HEK293 (cell line): Measurements from ENCODE around the gene AGPAT4.

ENCODE experiments used
- FEZF1 ChIP-seq: fragments of 450-650 bp; formaldehyde crosslinking; IDR thresholded peaks from 2 replicates; pipeline ENCODE4 v1.5.1; 2016; ENCODE audit warnings: missing biosample characterization, missing genetic modification characterization
- TCF7L2 ChIP-seq: IDR thresholded peaks from 2 replicates; pipeline ENCODE4 v1.6.1; 2011; ENCODE audit warnings: low read depth, mild to moderate bottlenecking, inconsistent platforms, low read length, moderate library complexity, borderline replicate concordance
- TF ChIP-seq, protein P1 (sequence below): fragments of 450-650 bp; formaldehyde crosslinking; IDR thresholded peaks from 2 replicates; pipeline ENCODE4 v1.5.1; 2016; ENCODE audit warnings: missing biosample characterization, missing genetic modification characterization
- TF ChIP-seq, protein P2 (sequence below): fragments of 450-650 bp; formaldehyde crosslinking; IDR thresholded peaks from 2 replicates; pipeline ENCODE4 v1.5.1; 2016; ENCODE audit warnings: missing biosample characterization, missing genetic modification characterization
- TF ChIP-seq, protein P3 (sequence below): sonication (generic); formaldehyde crosslinking; IDR thresholded peaks from 2 replicates; pipeline ENCODE4 v1.8.1; 2022; ENCODE audit warnings: mild to moderate bottlenecking, moderate library complexity, missing genetic modification reagents

DNA sequence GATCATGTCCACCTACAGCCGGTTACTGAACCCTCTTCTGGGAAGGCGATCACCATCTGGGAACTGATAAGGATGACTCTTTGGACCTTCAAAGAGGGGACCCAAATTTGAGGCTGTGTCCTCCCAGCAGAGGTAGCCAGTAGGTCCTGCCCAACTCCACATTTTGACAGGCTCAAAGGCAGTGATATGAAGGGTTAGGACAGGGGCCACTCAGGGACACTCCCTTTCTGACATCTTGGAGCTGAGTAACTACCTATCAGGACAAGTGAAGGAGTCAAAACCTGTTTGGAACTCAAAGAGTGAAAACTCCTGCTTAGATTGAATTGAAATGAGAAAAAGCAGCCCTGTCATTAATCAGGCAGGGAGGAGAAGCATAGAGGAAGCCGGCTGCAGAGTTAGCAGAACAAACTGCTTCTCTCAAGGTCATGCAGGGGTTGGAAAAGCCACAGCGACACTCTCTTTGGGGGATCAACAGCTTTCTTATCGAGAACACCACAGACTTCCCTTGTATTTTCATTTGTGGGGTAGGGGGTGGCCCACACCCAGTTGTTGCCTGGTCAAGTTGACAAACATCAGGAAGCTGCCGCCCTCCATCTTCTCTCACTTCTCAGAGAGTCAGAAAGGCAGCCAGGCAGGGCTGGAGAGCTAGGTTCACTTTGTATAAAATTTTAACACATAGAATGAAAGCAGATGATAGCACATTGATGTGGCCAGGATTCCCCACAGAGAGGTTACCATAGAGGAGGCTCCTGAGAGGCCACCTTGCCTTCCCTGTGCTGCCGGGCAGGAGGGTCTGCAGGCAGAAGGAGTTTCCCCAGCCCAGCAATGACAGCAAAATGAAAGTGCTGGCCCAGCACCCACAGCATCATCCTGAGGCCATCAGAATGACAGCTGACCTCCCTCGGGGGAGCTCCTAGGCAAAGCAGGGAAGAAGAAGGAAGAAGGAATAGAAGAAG is 47.6 kb downstream of the AGPAT4 start:
- TF ChIP-seq, protein P1, sequence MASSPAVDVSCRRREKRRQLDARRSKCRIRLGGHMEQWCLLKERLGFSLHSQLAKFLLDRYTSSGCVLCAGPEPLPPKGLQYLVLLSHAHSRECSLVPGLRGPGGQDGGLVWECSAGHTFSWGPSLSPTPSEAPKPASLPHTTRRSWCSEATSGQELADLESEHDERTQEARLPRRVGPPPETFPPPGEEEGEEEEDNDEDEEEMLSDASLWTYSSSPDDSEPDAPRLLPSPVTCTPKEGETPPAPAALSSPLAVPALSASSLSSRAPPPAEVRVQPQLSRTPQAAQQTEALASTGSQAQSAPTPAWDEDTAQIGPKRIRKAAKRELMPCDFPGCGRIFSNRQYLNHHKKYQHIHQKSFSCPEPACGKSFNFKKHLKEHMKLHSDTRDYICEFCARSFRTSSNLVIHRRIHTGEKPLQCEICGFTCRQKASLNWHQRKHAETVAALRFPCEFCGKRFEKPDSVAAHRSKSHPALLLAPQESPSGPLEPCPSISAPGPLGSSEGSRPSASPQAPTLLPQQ (tag by site-specific recombination): no peak
- TF ChIP-seq, protein P2, sequence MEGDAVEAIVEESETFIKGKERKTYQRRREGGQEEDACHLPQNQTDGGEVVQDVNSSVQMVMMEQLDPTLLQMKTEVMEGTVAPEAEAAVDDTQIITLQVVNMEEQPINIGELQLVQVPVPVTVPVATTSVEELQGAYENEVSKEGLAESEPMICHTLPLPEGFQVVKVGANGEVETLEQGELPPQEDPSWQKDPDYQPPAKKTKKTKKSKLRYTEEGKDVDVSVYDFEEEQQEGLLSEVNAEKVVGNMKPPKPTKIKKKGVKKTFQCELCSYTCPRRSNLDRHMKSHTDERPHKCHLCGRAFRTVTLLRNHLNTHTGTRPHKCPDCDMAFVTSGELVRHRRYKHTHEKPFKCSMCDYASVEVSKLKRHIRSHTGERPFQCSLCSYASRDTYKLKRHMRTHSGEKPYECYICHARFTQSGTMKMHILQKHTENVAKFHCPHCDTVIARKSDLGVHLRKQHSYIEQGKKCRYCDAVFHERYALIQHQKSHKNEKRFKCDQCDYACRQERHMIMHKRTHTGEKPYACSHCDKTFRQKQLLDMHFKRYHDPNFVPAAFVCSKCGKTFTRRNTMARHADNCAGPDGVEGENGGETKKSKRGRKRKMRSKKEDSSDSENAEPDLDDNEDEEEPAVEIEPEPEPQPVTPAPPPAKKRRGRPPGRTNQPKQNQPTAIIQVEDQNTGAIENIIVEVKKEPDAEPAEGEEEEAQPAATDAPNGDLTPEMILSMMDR (tag by site-specific recombination): no peak
- no peak for TF ChIP-seq FEZF1 (tag by site-specific recombination)
- no peak for TF ChIP-seq TCF7L2
- TF ChIP-seq, protein P3, sequence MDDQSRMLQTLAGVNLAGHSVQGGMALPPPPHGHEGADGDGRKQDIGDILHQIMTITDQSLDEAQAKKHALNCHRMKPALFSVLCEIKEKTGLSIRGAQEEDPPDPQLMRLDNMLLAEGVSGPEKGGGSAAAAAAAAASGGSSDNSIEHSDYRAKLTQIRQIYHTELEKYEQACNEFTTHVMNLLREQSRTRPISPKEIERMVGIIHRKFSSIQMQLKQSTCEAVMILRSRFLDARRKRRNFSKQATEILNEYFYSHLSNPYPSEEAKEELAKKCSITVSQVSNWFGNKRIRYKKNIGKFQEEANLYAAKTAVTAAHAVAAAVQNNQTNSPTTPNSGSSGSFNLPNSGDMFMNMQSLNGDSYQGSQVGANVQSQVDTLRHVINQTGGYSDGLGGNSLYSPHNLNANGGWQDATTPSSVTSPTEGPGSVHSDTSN (CRISPR knock-in tag): no peak
